Neural cell (in vitro differentiated cells): Measurements from ENCODE around the gene TSR3. TPM values are rescaled to one million over a fixed set of nuclear protein-coding genes. Genes with fewer than 3 reads are reported as not detected.

Experiments
- H2AFZ ChIP-seq: fragments of 200-600, 300-800 bp; sonication (generic), shearing (Covaris generic); 2 replicates; pipeline ENCODE4 v1.6.0; 2014; ENCODE audit warnings: low read depth, mild to moderate bottlenecking, antibody characterized with exemption, low read length, moderate library complexity
- H3F3A ChIP-seq: fragments of 200-600 bp; shearing (Covaris generic); 2 replicates; pipeline ENCODE4 v1.6.1; 2016; ENCODE audit warnings: mild to moderate bottlenecking, moderate library complexity, mixed read lengths, antibody characterized with exemption, low read length; ENCODE audit not compliant: insufficient read depth, poor library complexity, severe bottlenecking
- H3K27ac ChIP-seq: fragments of 200-600, 300-800 bp; sonication (generic), shearing (Covaris generic); 2 replicates; pipeline ENCODE4 v1.5.1; 2014; ENCODE audit warnings: mild to moderate bottlenecking, low read length, moderate library complexity
- H3K27me3 ChIP-seq: fragments of 300-800, 200-600 bp; sonication (generic), shearing (Covaris generic); 2 replicates; pipeline ENCODE4 v1.6.0; 2014; ENCODE audit warnings: mild to moderate bottlenecking, low read depth, low read length, moderate library complexity; ENCODE audit not compliant: insufficient read depth
- H3K36me3 ChIP-seq: fragments of 300-800, 200-600 bp; sonication (generic), shearing (Covaris generic); 2 replicates; pipeline ENCODE4 v1.5.1; 2014; ENCODE audit warnings: mild to moderate bottlenecking, antibody characterized with exemption, low read length, moderate library complexity; ENCODE audit not compliant: insufficient read depth
- H3K4me2 ChIP-seq: fragments of 300-800, 200-600 bp; sonication (generic), shearing (Covaris generic); 2 replicates; pipeline ENCODE4 v1.6.0; 2014; ENCODE audit warnings: mild to moderate bottlenecking, low read length
- H3K4me3 ChIP-seq: fragments of 300-800, 200-600 bp; sonication (generic), shearing (Covaris generic); 2 replicates; pipeline ENCODE4 v1.5.1; 2014; ENCODE audit warnings: mild to moderate bottlenecking, low read length, moderate library complexity
- H3K79me2 ChIP-seq: fragments of 200-600 bp; shearing (Covaris generic); replicated peaks from 2 replicates; pipeline ENCODE4 v1.6.0; 2014; ENCODE audit warnings: mild to moderate bottlenecking, low read length, moderate library complexity; ENCODE audit not compliant: insufficient read depth
- H3K9ac ChIP-seq: fragments of 300-800, 200-600 bp; sonication (generic), shearing (Covaris generic); 2 replicates; pipeline ENCODE4 v1.6.1; 2016; ENCODE audit warnings: mild to moderate bottlenecking, low read length, mixed read lengths
- H3K9me2 ChIP-seq: fragments of 200-600 bp; shearing (Covaris generic); 2 replicates; pipeline ENCODE4 v1.6.1; 2016; ENCODE audit warnings: mild to moderate bottlenecking, low read length, mixed read lengths; ENCODE audit not compliant: insufficient read depth
- H3K9me3 ChIP-seq: fragments of 200-600, 300-800 bp; sonication (generic), shearing (Covaris generic); 2 replicates; pipeline ENCODE4 v1.6.1; 2016; ENCODE audit warnings: mild to moderate bottlenecking, mixed run types, low read length, moderate library complexity, mixed read lengths
- H4K20me1 ChIP-seq: fragments of 200-600 bp; shearing (Covaris generic); 2 replicates; pipeline ENCODE4 v1.6.1; 2016; ENCODE audit warnings: mild to moderate bottlenecking, mixed run types; ENCODE audit not compliant: insufficient read depth
- EP300 ChIP-seq: fragments of 450-650 bp; conservative IDR thresholded peaks from 2 replicates; pipeline ENCODE4 v1.6.1; 2014; ENCODE audit warnings: antibody characterized with exemption, mild to moderate bottlenecking, moderate library complexity; ENCODE audit not compliant: poor library complexity, severe bottlenecking
- EZH2 ChIP-seq: fragments of 200-600, 300-800 bp; shearing (Covaris generic), sonication (generic); IDR thresholded peaks from 2 replicates; pipeline ENCODE4 v1.6.1; 2014; ENCODE audit warnings: antibody characterized with exemption, low read length, borderline replicate concordance, mild to moderate bottlenecking; ENCODE audit not compliant: insufficient read depth, poor library complexity, severe bottlenecking
- MXI1 ChIP-seq: fragments of 450-650 bp; conservative IDR thresholded peaks from 2 replicates; pipeline ENCODE4 v1.6.1; 2014; ENCODE audit warnings: antibody characterized with exemption, mild to moderate bottlenecking; ENCODE audit not compliant: poor library complexity, severe bottlenecking
- POLR2AphosphoS5 ChIP-seq: IDR thresholded peaks from 2 replicates; pipeline ENCODE4 v1.6.1; 2012
- RAD21 ChIP-seq: fragments of 450-650 bp; conservative IDR thresholded peaks from 2 replicates; pipeline ENCODE4 v1.6.1; 2014; ENCODE audit warnings: antibody characterized with exemption, mild to moderate bottlenecking, moderate library complexity
- SMC3 ChIP-seq: fragments of 450-650 bp; conservative IDR thresholded peaks from 2 replicates; pipeline ENCODE4 v1.6.1; 2014; ENCODE audit warnings: antibody characterized with exemption, mild to moderate bottlenecking, moderate library complexity; ENCODE audit not compliant: poor library complexity
- TAF1 ChIP-seq: IDR thresholded peaks from 2 replicates; pipeline ENCODE4 v1.6.1; 2012; ENCODE audit warnings: low read depth
- polyA plus RNA-seq: library from polyadenylated mRNA; depleted of rRNA; stranded (reverse); fragments of >200 nt; gene quantifications from 2 replicates; pipeline ENCODE4 v1.2.3, GENCODE V29; 2014
- TF ChIP-seq, protein P1 (sequence below): fragments of 450-650 bp; IDR thresholded peaks from 2 replicates; pipeline ENCODE4 v1.5.1; 2014; ENCODE audit warnings: antibody characterized with exemption, mild to moderate bottlenecking, moderate library complexity; ENCODE audit not compliant: poor library complexity, severe bottlenecking
- TF ChIP-seq, protein P2 (sequence below): IDR thresholded peaks from 2 replicates; pipeline ENCODE4 v1.6.1; 2012; ENCODE audit warnings: borderline replicate concordance

The TSR3 gene
- polyA plus RNA-seq, 1 donor from 2014 or later, result 102 TPM

DNA sequence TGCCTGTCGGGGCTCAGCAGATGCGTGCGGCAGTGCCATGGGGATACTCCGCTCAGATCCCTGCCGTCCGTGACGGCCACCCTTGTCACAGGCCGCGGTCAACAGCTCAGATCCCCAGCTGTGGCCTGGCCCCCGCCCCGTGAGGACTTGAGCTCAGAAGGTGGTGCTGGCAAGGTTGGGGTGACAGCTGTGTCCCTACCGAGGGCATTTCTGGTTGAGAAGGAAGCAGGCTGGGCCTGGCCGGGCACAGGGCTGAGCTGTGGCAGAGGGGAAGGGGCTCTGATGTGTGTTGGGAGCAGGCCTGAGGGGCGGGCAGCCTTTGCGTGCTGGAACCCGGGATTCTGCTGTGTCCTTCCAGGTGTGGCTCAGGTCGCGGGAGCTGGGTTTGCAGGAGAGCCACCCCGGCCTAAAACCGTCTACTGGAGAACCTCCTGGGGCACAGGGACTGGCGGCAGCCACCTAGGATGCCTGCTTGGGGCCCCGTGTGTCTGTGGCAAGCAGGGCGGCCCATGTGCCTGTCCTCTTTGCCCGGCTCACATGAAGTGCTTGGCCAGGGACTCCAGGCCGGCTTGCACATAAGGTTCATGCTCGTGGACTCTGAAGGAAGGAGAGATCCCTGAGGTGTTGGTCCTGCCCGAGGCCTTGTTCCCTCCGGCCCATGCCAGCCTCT lies 37.1 kb downstream of the TSR3 start:
- Histone ChIP-seq H3K27me3 (no peaks in the 10 kb centered on the region), H3K79me2 (peaks cover 65% of the 10 kb centered on the region), H3K9me2 (no peaks in the 10 kb centered on the region), H3K9ac (no peak overlapping the region), H3K36me3 (no peaks in the 10 kb centered on the region), H3K27ac (no peak overlapping the region), H3K4me2 (no peak overlapping the region), H4K20me1 (peaks cover 58% of the 10 kb centered on the region), H3K4me3 (no peak overlapping the region), H3F3A (no peaks in the 10 kb centered on the region), H2AFZ (no peak overlapping the region), H3K9me3 (no peaks in the 10 kb centered on the region)
- TF ChIP-seq, protein P1, sequence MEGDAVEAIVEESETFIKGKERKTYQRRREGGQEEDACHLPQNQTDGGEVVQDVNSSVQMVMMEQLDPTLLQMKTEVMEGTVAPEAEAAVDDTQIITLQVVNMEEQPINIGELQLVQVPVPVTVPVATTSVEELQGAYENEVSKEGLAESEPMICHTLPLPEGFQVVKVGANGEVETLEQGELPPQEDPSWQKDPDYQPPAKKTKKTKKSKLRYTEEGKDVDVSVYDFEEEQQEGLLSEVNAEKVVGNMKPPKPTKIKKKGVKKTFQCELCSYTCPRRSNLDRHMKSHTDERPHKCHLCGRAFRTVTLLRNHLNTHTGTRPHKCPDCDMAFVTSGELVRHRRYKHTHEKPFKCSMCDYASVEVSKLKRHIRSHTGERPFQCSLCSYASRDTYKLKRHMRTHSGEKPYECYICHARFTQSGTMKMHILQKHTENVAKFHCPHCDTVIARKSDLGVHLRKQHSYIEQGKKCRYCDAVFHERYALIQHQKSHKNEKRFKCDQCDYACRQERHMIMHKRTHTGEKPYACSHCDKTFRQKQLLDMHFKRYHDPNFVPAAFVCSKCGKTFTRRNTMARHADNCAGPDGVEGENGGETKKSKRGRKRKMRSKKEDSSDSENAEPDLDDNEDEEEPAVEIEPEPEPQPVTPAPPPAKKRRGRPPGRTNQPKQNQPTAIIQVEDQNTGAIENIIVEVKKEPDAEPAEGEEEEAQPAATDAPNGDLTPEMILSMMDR, result no peak
- TF ChIP-seq MXI1 (no peak), SMC3 (no peak), EP300 (no peak), EZH2 (no peak), TAF1 (no peak), RAD21 (no peak), POLR2AphosphoS5 (no peak)
- TF ChIP-seq, protein P2, sequence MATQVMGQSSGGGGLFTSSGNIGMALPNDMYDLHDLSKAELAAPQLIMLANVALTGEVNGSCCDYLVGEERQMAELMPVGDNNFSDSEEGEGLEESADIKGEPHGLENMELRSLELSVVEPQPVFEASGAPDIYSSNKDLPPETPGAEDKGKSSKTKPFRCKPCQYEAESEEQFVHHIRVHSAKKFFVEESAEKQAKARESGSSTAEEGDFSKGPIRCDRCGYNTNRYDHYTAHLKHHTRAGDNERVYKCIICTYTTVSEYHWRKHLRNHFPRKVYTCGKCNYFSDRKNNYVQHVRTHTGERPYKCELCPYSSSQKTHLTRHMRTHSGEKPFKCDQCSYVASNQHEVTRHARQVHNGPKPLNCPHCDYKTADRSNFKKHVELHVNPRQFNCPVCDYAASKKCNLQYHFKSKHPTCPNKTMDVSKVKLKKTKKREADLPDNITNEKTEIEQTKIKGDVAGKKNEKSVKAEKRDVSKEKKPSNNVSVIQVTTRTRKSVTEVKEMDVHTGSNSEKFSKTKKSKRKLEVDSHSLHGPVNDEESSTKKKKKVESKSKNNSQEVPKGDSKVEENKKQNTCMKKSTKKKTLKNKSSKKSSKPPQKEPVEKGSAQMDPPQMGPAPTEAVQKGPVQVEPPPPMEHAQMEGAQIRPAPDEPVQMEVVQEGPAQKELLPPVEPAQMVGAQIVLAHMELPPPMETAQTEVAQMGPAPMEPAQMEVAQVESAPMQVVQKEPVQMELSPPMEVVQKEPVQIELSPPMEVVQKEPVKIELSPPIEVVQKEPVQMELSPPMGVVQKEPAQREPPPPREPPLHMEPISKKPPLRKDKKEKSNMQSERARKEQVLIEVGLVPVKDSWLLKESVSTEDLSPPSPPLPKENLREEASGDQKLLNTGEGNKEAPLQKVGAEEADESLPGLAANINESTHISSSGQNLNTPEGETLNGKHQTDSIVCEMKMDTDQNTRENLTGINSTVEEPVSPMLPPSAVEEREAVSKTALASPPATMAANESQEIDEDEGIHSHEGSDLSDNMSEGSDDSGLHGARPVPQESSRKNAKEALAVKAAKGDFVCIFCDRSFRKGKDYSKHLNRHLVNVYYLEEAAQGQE, result no peak

DNA sequence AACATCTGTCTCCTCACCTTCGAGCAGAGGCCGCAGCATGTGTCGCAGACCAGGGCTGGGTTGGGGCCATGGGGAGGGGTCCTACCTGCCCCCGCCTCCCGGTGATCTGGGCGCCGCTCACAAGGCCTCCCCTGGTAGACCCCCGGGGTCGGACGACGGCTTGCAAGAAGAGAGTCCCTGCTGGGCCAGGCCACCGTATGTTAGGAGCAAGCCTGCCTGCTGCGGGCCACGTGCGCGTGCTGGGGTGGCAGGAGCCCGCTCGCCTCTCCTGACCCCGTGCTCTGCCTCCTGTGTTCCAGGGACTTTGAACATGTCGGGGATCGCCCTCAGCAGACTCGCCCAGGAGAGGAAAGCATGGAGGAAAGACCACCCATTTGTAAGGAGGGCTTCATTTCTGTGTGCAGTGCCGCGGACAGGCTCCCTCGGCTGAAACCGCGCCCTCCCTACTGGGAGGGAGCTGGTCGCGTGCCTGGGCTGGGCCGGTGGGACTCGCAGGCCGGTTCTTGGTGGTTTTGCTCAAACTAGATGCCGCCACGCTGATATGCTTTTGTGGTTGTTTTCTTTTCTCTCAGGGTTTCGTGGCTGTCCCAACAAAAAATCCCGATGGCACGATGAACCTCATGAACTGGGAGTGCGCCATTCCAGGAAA lies 37.8 kb downstream of the TSR3 start:
- Histone ChIP-seq H3K27me3 (no peaks in the 10 kb centered on the region), H3K4me3 (no peak overlapping the region), H3K9me2 (no peaks in the 10 kb centered on the region), H3K9ac (no peak overlapping the region), H3K79me2 (peaks cover 65% of the 10 kb centered on the region), H3K36me3 (no peaks in the 10 kb centered on the region), H3K27ac (no peak overlapping the region), H4K20me1 (peaks cover 58% of the 10 kb centered on the region), H2AFZ (no peak overlapping the region), H3K9me3 (no peaks in the 10 kb centered on the region), H3K4me2 (no peak overlapping the region), H3F3A (no peaks in the 10 kb centered on the region)
- TF ChIP-seq SMC3, result no peak
- no peak for TF ChIP-seq EZH2
